Stimulated activated CD8-positive, alpha-beta memory T cell treated with anti-CD3 and anti-CD28 coated beads, Interleukin-15, amount 100 ng/mL, for 4 hours (primary cell): ENCODE results near the gene IFITM10.

Source experiments
- DNase-seq, 2 donors: peaks; one replicate each; pipeline ENCODE4 v3.0.0-alpha.2; 2020; ENCODE audit warnings: low read depth in 2 of 2

The IFITM10 gene

DNA sequence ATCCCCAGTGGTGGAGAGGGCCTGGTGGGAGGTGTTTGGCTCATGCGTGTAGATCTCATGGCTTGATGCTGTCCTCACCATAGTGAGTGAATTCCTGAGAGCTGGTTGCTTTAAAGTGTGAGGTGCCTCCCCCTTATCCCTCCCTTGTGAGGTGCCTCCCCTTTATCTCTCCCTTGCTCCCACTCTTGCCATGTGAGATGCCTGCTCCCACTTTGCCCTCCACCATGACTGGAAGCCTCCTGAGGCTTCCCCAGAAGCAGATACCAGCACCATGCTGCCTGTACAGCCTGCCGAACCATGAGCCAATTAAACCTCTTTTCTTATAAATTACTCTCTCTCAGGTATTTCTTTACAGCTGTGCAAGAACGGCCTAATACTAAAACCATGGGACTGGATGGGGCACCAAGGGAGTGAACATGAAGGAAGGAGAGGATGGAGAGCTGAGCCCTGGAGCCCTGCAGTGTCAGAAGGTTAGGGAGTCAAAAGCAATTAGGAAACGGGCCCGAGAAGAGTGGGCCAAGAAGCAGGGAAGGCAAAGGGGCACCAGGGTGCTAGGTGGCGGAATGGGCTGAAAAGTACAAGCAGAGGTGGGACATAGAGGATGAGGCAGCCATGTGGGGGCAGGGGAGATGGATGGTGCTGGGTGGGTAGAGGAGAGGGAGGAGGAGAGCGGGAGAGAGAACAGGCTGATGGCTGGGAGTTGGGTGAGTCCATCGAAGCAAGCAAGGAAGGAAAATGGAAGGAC, 9.4 kb downstream of the IFITM10 start:
- no peak for DNase-seq

DNA sequence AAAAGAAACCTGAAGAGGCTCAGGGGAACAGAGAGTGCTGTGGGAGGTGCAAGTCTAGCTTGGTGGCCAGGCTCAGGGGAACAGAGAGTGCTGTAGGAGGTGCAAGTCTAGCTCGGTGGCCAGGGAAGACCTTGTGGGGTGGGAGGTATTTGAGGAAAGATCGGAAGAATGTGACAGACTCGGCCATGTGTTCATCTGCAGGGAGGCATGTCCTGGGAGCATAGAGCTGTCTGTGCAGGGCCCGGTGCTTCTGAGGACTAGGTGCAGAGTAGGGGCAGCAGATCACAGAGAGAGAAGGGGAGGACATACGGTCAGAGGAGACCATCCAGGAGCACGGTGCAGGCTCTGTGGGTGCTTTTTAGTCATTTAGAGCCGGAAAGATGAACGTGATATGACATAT, 10.8 kb downstream of the IFITM10 start:
- no peak for DNase-seq

DNA sequence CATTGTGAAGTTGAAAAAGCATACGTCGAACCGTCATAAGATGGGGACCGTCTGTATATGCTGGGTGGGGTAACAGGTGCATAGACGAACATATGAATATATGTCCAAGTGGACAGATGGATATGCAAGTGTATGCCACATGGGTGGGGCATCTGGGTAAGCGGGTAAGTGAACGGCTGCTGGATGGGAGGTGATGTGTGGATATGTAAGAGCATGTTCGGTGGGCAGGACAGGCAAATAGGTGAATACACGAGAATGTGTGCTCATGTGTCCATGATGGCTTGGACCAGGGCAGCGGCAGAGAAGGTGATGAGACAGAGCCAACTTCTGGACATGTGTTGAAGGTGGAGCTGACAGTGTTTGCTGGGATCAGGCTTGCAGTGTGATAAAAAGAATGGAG, 12.0 kb downstream of the IFITM10 start:
- no peak for DNase-seq

DNA sequence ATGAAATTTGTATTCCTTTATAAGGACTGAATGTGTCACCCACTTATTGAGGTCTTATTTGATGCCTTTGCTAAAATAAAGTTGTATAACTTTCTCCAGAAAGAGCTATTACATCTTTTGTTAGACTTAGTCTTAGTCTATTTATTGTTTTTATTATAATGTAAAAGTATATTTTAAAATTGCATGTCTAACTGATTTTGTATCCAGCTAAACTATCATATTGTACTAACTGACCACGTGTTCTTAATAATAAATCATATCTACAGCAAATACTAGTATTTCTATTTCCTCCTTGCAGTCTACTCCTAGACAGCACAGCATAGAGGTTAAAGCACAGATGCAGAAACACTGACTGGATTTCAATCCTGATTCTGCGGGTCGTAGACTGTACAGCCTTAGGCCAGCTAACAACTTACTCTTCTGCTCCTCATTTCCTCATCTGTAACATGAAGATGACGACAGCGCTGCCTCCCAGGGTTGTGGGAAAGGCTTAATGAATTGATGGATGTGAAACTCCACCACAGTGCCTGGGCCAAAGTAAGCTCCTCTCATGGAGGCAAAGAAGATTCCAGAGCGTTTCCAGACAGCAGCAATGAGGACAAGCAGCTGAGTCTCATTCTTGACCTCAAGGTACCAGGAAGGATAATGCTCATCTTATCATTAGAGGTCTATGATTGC, 13.2 kb downstream of the IFITM10 start:
- DNase-seq = no peak

DNA sequence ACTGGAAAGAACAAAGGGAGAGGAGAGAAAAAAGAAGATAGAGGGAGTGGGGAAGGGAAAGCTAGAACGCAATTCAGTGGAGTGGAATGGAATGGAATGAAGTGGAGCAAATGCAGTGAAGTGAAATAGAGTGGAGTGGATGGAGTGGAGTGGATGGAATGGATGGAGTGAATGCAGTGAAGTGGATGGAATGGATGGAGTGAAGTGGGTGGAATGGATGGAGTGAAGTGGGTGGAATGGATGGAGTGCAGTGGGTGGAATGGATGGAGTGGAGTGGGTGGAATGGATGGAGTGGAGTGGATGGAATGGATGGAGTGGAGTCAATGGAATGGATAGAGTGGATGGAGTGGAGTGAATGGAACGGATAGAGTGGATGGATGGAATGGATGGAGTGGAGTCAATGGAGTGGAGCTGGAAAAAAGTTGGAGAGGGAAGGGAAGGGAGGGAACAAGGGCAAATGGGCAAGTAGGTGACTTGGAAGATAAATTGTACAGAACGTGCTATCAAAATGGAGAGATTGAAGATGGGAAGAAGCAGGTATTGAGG, 13.9 kb downstream of the IFITM10 start:
- DNase-seq = no peak

DNA sequence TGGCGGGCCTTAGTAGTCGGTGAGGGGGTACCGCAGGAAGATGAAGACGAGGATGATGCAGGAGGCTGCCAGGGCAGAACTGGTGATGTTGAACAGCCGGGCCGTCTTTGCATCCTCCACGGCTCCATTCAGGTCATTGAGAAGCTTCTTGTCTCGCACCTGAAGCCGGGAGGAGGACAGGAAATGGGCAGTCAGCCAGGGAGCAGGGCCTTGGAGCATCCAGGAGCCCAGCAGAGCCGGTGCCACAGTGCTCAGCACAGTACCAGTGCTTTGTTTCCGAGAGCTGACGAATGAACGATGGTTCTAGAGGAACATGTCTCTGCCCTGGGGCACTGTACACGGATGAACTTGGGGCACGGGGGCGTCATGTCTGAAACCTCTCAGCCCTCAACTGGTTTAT, 15.1 kb downstream of the IFITM10 start:
- no peak for DNase-seq

DNA sequence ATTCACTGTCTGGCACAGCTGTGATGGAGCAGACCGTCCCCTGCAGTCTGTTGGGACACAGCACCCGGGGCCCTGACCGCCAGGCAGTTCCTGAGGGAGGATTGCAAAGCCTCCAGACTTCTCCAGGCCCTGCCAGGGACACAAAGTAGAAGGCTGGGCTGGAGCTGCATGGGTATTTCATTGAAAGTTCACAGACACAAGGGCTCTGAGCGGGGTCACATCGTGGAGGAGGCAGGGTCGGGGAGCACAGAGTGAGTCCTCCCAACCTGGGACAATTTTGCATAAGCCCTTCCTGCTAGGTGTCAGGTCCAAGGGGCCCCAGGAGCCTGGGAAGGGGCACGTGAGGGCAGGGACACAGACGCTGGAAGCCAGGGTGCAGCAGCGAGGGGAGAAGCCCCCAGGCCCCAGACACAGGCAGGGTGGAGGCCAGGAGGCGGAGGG, 15.7 kb downstream of the IFITM10 start:
- DNase-seq = no peak

DNA sequence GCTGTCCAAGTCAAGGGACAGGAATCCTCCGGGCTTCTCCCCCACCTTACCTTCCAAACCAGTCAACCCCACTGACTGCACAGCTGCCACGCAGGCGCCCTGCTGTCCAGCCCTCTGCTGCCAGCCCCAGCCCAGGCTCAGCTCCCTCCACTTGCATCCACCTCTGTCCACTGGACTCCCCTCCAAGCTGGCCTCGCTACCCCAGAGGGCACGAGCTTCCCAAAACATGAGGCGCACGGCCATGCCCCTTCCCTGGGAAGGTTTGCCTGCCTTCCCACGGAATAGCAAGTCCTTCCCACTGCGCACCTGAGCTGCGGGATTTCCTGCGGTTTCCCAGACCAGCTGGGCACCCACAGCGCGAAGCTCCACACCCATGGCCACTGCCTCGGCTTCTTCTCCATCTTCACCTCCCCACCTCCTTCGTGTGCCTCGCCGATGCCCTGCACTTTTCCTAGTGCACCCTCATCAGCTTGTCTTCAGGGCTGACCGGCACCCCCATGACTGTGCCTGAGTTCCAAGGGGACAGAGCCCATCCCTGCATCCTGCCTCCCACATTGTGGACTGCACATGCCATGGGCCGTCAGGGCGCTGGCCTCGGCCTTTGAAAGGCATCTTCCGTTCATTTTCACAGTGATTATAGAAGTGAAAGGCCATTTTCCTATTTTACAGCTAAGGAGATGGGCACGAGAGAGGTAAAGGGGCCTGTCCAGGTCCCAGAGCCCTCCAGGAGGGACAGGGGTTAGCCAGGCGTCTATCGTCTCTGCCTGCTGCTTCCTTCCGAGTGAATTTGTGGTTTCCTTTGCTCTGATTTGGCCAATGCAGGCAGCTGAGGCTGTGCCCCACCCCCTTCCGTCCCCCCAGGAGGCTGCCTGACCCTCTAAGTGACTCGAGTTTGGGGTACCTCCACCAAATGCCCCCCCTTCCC, 16.4 kb downstream of the IFITM10 start:
- no peak for DNase-seq

DNA sequence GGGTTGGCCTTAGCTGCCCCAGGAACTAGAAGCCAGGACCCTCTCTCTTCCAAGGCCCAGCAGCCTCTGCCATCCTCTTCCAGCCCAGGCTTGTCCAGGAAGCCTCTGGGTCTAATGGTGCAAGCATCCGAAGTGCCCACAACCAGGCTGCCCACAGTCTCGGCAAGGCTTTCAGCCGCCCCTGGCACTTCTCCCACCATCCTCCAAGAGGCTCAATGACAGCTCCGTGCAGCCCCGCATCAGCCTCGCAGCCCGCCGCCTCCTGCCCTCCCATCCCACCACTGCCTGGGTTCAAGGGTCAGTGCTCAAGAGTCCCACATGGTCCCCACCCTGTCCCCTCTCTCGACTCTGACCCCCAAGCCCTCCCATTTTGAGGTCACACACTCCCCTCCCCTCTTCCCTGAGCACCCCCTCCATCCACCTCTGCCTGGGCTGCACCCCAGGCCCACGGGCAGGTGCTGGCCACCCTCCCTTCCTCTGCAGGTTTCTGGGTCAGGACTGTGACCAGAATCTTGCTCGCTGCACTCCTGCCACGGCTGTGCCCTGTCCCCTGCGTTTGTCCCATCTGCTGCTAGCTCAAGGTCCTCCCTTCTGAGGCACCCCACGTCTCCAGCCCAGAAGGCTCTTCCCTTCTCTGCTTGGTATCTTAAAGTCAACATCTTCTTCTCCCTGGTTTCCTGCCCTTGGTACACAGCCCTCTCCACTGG, 17.2 kb downstream of the IFITM10 start:
- no peak for DNase-seq

DNA sequence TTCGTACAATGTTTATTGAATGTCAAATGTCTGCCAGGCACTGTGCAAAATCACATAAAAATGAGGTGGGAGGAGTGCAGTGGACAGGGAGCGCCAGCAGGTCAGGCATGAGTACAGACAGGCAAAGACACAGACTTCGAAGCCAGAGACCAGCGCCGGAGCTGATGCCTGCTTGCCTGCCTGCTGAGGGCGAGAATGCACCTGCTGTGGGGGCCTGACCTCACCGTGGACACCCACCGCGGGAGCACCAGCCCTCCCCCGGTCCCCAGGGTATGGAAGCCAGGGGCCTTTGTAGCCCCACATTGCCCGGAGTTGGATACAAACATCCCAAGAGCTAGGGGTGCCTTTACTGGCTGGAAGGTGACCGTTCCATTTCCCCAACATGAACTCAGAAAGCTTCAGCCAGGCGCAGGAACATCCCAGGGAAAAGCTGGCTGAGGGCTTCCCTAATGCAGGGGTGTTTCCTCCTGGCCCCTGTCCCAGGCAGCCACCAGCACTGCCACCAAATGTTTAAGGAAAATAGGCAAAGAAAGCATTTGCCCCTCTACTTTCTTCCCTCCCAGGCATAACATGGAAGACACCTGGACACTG, 17.9 kb downstream of the IFITM10 start:
- DNase-seq = no peak

DNA sequence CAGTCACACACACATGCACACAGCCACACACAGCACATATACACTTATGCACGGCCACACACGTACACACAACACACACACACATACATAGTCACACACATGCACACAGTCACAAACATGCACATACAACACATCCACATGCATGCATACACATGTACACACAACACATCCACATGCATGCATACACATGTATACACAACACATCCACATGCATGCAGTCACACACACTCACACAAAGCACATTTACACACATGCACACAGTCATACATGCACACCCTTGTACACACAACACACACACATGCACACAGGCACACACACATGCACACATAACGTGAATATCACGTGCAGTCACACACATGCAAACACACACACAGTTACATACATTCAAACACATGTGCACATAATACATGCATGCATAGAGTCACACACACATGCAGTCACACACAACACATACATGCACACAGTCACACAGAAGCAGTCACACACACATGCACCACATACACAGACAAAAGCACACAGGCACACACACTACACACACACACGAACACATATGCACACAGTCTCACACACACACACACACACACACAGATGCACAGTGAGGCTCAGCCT, 18.8 kb downstream of the IFITM10 start:
- no peak for DNase-seq

DNA sequence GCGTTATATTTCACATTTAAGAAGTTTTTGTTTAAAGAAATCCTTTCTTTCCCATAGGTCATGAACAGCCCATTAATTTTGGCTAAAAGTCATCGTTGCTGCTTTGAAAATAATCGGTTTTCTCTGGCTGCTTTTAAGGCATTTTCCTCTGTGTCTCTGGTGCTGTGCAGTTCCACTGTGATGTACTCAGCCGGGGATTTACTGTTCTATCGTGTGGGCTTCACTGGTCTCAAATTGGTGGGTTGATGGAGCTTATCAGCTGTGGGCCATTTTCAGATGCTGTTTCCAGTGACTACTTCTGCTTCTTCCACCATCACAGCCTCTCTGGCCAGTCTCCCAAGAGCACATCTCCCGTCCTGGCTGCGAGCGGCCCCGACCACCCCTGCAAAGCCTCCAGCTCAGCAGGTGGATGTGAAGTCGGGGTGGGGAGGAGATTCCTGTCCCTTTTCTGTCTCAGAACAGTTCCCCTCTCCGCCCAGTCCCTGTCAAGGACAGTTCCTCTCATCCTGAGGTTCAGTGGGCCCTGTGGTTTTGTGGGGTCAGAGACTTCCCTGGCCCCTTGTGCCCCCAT, 20.3 kb downstream of the IFITM10 start:
- no peak for DNase-seq

DNA sequence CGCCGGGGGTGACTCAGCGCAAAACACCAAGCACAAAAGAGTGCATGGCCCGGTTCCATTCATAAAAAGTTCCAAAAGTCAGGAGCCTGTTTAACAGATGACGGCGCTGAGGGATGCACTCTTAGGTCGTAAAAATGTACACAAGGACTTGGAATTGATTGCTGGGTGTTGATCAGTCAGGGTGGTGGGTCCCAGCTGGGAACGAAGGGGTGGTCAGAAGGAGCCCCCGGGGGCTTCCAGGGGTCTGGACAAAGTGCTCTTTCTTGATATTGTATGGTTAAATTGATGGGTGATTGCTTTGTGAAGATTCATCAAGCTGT, 20.7 kb downstream of the IFITM10 start:
- DNase-seq = no peak

DNA sequence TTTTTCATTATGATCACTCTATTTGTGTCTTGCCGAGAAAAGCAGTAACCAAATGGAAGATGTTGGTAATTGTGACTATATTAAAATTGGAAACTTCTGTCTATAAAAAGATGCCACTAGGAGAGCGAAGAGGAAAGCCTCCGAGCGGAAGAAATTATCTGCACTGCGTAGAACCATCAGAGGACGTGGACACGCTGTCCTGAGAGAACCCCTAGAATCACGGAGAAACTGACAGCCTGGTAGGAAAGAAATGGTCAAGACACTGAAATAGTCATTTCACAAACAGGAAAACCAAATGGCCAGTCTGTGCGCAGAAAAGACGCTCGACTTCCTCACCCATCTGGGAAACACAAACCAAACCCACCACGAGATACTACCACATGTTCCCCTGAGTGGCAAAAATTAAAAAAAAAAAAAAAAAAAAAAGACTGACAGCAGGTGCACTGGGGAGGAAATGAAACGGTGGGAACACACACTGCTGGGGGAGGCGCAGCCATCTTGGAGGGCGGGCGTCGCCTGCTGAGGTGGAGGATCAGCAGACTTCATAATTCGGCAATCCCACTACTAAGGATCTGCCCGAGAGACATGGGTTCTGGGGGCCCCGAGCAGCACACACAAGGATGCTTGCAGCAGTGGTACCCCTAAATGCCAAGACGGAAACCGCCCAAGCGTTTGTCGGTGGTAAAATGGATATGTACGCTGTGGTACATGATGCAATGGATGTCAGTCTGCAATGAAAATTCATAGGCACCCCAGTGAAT, 21.3 kb downstream of the IFITM10 start:
- no peak for DNase-seq

DNA sequence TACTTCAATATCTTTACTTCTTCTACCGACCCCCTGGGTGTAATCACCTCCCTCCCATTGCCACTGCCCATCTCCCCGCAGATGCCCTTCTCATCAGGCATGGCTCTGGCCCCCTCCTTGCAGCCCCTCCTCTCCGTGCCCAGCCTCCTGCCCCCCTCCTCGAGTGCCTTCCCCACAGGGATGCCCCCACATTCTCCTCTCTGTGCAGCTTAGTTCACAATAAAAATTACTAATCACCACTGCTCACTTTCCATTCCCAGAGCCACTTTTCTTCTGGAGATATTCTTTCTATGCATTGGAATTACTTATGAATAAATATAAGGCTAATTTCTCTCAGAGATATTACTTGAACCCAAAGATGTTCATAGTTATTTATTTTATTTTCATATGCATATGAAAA, 22.1 kb downstream of the IFITM10 start:
- no peak for DNase-seq

DNA sequence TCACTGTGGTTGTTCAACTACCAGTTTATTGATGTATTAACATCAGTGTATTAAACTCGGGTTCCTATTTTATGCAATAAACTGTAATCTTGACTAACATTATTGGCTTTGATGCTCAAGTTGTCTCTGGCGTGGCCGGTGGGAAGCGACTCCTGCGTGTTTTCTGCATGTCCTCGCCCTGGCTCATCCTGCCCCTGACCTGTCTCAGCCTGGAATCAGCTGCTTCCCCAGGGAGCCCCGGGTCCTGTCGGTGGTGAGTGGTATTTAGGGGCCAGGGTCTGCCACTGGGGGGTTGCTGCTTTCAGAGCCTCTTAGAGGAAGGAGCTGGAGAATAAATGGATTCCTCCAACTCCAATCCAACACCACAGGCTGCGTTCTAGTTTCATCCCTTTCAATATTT, 22.5 kb downstream of the IFITM10 start:
- DNase-seq = no peak

DNA sequence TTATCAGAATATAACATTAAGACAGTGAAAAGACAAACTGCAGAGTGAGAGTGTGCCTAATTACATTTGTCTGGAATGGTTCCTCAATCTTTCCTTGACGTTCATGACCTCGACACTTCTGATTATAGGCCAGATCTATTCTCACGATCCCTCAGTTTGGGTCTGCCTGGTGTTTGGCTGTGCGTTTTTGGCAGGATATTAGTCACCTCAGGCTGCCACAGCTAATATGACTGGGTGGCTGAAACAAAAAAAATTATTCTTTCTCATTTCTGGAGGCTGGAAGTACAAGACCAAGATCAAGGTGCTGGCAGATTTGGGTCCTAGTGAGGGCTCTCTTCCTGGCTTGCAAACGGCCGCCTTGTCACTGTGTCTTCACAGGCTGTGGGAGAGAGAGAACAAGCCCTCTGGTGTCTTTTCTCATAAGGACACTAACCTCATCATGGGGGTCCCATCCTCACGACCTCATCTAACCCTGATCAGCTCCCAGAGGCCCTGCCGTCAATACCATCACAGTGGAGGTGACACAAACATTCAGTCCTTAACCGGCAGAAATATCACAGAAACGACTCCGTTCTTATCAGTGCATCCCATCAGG, 23.2 kb downstream of the IFITM10 start:
- DNase-seq = no peak

DNA sequence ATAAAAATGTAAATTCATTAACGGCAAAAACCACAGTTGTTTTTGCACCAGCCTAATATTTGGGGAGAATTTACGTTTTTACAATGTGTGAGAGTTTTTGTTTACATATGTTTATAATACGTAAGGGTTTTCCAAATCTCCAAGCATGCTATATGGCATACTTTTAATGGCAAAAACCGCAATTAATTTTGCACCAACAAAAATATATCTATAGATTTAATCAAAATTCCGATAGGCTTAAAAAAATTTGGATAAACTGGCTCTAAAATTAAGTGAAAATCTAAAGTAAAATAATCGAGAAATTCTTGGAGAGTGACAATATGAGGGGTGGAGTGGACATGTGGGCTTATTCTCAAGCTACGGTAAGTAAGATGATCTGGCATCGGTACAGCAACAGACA, 30.6 kb downstream of the IFITM10 start:
- no peak for DNase-seq

DNA sequence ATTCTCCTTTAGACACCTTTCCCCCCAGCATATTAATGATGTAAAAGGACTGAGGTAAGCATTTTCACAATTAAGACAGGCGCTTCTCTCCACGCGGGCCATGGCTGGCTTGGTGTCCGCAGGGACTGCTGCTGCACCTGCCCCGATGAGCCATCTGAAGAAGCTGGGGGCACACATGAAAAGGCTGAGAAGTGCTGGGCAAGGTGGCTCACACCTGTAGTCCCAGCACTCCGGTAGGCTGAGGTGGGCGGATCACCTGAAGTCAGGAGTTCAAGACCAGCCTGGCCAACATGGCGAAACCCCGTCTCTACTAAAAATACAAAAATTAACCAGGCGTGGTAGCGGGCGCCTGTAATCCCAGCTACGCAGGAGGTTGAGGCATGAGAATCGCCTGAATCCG, 32.1 kb downstream of the IFITM10 start:
- DNase-seq = no peak
